ENCODE data around the gene GPATCH4.

GPATCH4 gene

DNA sequence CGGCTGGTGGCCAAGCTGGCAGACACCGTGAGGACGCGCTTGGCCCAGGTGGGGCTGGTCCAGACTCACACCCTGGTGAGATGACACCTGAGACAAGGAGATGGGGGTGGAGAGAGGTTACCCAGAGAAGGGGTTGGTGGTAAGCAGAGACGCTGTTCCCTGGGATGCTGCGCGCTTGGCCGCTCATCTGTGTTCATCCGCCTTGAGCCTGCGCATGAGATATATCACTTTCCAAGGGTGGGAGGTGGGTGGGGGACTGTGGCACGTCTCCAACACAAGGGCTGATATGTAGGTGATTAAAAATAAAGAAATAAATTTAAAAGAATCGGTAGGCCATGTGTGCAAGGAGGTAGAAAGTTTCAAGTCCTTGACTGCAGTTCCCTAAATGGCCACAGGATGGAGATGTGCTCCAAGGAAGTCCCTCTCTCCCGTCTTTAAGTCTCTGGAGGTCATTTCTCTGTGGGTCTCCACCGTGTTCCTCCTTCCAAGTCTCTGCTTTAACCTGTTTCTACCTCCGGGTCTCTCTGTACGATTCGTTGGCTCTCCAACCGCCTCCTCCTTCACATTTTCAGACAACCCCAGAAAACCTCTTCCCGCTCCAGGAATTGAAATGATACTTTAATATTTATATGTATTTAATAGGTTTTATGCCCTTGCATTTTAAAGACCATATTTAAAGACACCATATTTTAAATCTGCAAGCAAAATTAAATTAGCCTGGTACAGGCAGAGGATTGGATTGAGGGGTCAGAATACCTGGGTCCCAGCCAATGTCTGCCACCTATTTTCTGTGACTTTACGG, 17.3 kb downstream of the GPATCH4 start:
- H3K27ac ChIP-seq, result no peak overlapping the region
- no peak for DNase-seq (ENCODE audit: low spot score)
- TF ChIP-seq, protein P1, sequence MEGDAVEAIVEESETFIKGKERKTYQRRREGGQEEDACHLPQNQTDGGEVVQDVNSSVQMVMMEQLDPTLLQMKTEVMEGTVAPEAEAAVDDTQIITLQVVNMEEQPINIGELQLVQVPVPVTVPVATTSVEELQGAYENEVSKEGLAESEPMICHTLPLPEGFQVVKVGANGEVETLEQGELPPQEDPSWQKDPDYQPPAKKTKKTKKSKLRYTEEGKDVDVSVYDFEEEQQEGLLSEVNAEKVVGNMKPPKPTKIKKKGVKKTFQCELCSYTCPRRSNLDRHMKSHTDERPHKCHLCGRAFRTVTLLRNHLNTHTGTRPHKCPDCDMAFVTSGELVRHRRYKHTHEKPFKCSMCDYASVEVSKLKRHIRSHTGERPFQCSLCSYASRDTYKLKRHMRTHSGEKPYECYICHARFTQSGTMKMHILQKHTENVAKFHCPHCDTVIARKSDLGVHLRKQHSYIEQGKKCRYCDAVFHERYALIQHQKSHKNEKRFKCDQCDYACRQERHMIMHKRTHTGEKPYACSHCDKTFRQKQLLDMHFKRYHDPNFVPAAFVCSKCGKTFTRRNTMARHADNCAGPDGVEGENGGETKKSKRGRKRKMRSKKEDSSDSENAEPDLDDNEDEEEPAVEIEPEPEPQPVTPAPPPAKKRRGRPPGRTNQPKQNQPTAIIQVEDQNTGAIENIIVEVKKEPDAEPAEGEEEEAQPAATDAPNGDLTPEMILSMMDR (IDR thresholded peaks at IDR 0.05), result peak; percentile 92

DNA sequence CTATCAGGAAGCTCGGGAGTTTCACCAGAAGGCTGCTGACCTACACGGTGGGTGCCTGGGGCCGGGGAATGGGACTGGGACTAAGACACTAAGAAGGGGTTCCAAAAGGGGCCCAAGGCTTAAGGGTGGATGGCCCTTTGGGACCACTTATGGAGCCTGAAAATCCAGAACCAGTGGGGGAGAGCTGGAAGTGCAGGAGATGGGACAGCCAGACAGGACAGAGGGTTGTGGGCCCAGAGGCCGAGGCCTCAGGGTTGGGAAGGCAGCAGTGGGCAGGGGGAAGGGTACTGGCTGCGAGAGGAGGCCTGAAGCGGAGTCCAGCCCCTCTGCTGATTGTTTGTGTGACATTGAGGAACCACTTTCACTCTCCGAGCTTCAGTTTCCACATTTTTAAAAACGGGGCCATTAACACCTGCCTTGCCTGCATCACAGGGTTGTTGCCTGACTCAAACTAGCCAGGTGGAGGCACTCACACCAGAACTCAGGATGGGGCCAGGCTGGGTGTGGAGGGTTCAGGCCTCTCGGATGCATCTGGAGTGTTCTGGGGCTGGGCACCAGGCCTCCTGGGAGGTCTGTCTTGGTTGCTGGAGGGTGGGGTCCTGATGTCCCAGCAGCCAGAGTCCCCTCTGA, 18.8 kb downstream of the GPATCH4 start:
- no peak overlapping the region for H3K27ac ChIP-seq
- TF ChIP-seq, protein P1 (IDR thresholded peaks at IDR 0.05), result no peak
- H3K4me3 ChIP-seq, result no peak overlapping the region
- DNase-seq (ENCODE audit: low spot score), result no peak

More for the DNA sequence above, 17.3 kb downstream of the GPATCH4 start:
- H3K4me3 ChIP-seq, result no peak overlapping the region

DNA sequence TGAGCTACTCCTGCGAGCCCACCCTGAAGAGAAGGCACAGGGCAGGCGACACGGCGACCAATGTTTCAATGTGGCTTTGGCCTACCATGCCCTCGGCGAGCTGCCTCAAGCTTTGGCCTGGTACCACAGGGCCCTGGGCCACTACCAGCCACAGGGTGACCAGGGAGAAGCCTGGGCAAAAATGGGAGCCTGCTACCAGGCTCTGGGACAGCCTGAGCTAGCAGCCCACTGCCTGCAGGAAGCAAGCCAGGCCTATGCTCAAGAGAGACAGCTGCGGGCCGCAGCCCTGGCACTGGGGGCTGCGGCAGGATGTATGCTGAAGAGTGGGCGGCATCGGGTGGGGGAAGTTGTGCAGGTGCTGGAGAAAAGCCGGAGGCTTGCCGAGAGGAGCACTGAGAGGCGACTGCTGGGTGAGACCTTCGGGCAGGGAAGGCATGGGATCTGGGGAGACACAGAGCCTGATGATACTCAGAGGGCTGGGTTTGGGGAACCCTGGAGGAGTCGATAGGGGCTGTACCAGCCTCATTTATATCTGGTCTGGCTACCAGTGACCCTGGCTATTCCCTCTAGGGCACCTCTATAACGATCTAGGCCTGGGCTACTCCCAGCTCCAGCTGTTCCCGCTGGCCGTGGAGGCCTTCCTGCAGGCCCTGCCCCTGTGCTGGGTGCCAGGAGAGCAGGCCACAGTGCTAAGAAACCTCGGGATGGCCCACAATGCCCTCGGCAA, 19.5 kb downstream of the GPATCH4 start:
- DNase-seq (ENCODE audit: low spot score), result no peak
- Histone ChIP-seq H3K4me3 (no peak overlapping the region), H3K27ac (no peak overlapping the region)
- TF ChIP-seq, protein P1 (IDR thresholded peaks at IDR 0.05), result no peak

DNA sequence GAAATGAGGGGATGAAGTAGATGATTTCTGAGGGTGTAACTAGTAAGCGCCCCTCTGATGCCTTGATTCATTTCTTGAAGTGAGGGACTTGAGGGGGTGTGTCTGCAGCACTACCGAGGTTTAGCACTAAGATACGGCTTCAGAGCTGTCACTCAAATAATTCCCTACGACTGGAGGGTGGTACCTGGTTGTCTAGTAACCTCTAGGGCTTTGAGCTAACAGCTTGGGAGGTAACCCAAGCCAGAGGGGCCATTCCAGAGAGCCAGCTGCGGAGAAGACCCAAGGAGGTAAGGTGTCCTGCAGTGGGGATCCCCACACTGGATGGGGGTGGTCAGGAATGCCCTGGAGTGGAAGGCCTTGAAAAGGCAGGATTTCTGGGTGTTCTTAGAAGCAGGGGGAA, 21.8 kb downstream of the GPATCH4 start, which contains the start of gene TTC24:
Gene TTC24, plus strand, starts transcription at position 252 of the 400 bp plus-strand sequence. CDS start 1,642 bp downstream, outside the sequence.
- TF ChIP-seq, protein P1 (IDR thresholded peaks at IDR 0.05), result no peak
- no peak within 1 kb of the TSS for H3K4me3 ChIP-seq
- no peak within 1 kb of the TSS for H3K27ac ChIP-seq
- no peak for DNase-seq (ENCODE audit: low spot score)

DNA sequence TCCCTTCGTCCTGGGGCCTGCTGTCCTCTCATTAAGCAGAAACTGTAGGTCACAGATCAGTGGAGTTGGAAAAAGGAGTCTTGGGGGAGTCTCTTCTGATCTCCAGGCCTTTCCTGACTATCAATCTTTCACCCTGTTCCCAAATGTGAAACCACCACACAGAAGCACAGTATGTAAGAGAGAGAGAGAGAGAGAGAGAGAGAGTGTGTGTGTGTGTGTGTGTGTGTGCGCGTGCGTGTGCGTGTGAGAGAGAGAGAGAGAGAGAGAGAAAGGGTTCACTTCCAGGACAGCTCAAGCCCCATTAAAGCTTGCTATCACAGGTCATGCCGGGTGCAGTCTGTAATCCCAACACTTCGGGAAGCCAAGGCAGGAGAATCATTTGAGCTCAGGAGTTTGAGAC, 23.2 kb downstream of the GPATCH4 start:
- DNase-seq (ENCODE audit: low spot score), result no peak
- Histone ChIP-seq H3K27ac (no peak overlapping the region), H3K4me3 (no peak overlapping the region)
- TF ChIP-seq, protein P1 (IDR thresholded peaks at IDR 0.05), result no peak

DNA sequence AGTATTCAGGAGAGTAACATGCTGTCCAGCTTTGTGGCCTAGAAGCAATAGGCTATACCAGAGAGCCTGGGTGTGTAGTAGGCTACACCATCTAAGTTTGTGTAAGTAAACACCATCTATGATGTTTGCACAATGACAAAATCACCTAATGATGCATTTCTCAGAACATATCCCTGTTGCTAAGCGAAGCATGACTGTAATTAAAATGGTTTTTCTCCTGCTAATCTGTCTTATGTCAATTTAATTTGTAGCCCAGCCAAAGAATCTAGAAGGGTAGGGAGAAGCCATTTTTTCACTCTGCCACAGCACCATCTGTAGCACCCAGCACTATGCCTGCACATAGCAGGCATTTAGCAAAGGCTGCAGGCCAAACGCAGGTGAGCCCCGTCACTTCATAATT, 23.7 kb downstream of the GPATCH4 start:
- DNase-seq (ENCODE audit: low spot score), result no peak
- Histone ChIP-seq H3K27ac (no peak overlapping the region), H3K4me3 (no peak overlapping the region)
- TF ChIP-seq, protein P1 (IDR thresholded peaks at IDR 0.05), result no peak
